A549 (cell line): ENCODE measurements around the gene IL1RL2. TPM values are rescaled to one million over a fixed set of nuclear protein-coding genes. Genes with fewer than 3 reads are reported as not detected.

Experiments used
- ATAC-seq, 2 experiments: fragments of 200-7000 bp in 1 of 2; fragments of >200 bp in 1 of 2; cut with Nextera tagmentation in 1 of 2; cut with Tn5 transposase in 1 of 2; 3 replicates each; pipeline versions ENCODE4 v1.8.0 to v1.9.1; 2018 to 2020; ENCODE audit warnings: mild to moderate bottlenecking in 1 of 2, moderate library complexity in 1 of 2
- CTCF ChIA-PET: fragments of 300-600 bp; sonication (Branson Sonifier 250); formaldehyde crosslinking; extraction: SDS; loops from one replicate; lab custom pipeline; 2021; ENCODE audit warnings: antibody characterized with exemption, inconsistent platforms; lab: Yijun Ruan, JAX
- POLR2A ChIA-PET: fragments of 350-600 bp; formaldehyde crosslinking; extraction: SDS; loops from one replicate; lab custom pipeline; 2021; ENCODE audit warnings: antibody characterized with exemption, inconsistent platforms; lab: Yijun Ruan, JAX
- DNase-seq, 2 experiments: peaks; one replicate each; pipeline versions ENCODE4 v3.0.0 to v3.0.0-alpha.2; 2011 to 2016; ENCODE audit warnings: low read depth in 1 of 2, low spot score in 1 of 2
- FAIRE-seq: peaks from 2 replicates; lab custom pipeline; 2011; peaks lifted over from hg19 to GRCh38; lab: Jason Lieb, UNC
- H3K27ac ChIP-seq, 2 experiments: fragments of >200 bp; sonication (Bioruptor Twin); formaldehyde crosslinking; 3 replicates each; pipeline ENCODE4 v1.5.1; 2016 to 2017
- H3K4me1 ChIP-seq: fragments of >200 bp; sonication (Bioruptor Twin); formaldehyde crosslinking; 3 replicates; pipeline ENCODE4 v1.6.1; 2016
- H3K4me2 ChIP-seq: fragments of >200 bp; sonication (Bioruptor Twin); formaldehyde crosslinking; 3 replicates; pipeline ENCODE4 v1.6.1; 2016
- H3K4me3 ChIP-seq: fragments of >200 bp; sonication (Bioruptor Twin); formaldehyde crosslinking; 3 replicates; pipeline ENCODE4 v1.5.1; 2016
- H3K9me3 ChIP-seq: fragments of >200 bp; sonication (Bioruptor Twin); formaldehyde crosslinking; 3 replicates; pipeline ENCODE4 v1.6.1; 2016
- CEBPB ChIP-seq, 2 experiments: fragments of >200 bp in 1 of 2; sonication (Bioruptor Twin) in 1 of 2; formaldehyde crosslinking in 1 of 2; IDR thresholded peaks; 2 replicates each; pipeline ENCODE4 v1.6.1; 2012 to 2016
- EHF ChIP-seq: fragments of 250-450 bp; sonication (Bioruptor Pico); IDR thresholded peaks from 2 replicates; pipeline ENCODE4 v1.5.0; 2020; ENCODE audit warnings: mild to moderate bottlenecking
- EHMT2 ChIP-seq: fragments of 200-600 bp; sonication (generic); IDR thresholded peaks from 2 replicates; pipeline ENCODE4 v1.6.1; 2016; ENCODE audit warnings: antibody characterized with exemption, low read depth, mild to moderate bottlenecking, moderate library complexity
- EP300 ChIP-seq, 2 experiments: fragments of >200 bp; sonication (Bioruptor Twin); formaldehyde crosslinking; IDR thresholded peaks; 2 replicates in 1 of 2; 3 replicates in 1 of 2; pipeline ENCODE4 v1.6.1; 2016 to 2017
- FOSB ChIP-seq: fragments of 250-450 bp; sonication (Bioruptor Pico); IDR thresholded peaks from 2 replicates; pipeline ENCODE4 v1.5.0; 2020; ENCODE audit warnings: mild to moderate bottlenecking, moderate library complexity
- HDAC2 ChIP-seq: fragments of 200-600 bp; sonication (generic); IDR thresholded peaks from 2 replicates; pipeline ENCODE4 v1.6.1; 2016
- HES2 ChIP-seq: fragments of >200 bp; sonication (Bioruptor Twin); formaldehyde crosslinking; IDR thresholded peaks from 2 replicates; pipeline ENCODE4 v1.6.1; 2016
- HEYL ChIP-seq: fragments of 250-450 bp; sonication (Bioruptor Pico); IDR thresholded peaks from 2 replicates; pipeline ENCODE4 v1.8.0; 2021; ENCODE audit warnings: mild to moderate bottlenecking, moderate library complexity
- HOXB13 ChIP-seq: fragments of 250-450 bp; sonication (Bioruptor Pico); IDR thresholded peaks from 2 replicates; pipeline ENCODE4 v1.5.0; 2020; ENCODE audit warnings: low read depth, mild to moderate bottlenecking, moderate library complexity
- HOXB5 ChIP-seq: fragments of 250-450 bp; sonication (Bioruptor Pico); IDR thresholded peaks from 2 replicates; pipeline ENCODE4 v1.5.0; 2020; ENCODE audit warnings: mild to moderate bottlenecking, moderate library complexity
- JUNB ChIP-seq: fragments of >200 bp; sonication (Bioruptor Twin); formaldehyde crosslinking; IDR thresholded peaks from 2 replicates; pipeline ENCODE4 v1.6.1; 2016
- MAZ ChIP-seq: fragments of 150-350 bp; IDR thresholded peaks from 2 replicates; pipeline ENCODE4 v1.6.1; 2014; ENCODE audit warnings: antibody characterized with exemption, low read depth, low read length, borderline replicate concordance
- NFE2L2 ChIP-seq: fragments of 150-350 bp; conservative IDR thresholded peaks from 2 replicates; pipeline ENCODE4 v1.6.1; 2014; ENCODE audit warnings: low read length
- PHF8 ChIP-seq: fragments of 200-600 bp; sonication (generic); IDR thresholded peaks from 2 replicates; pipeline ENCODE4 v1.6.1; 2016; ENCODE audit warnings: low read depth, mild to moderate bottlenecking, antibody characterized with exemption, moderate library complexity, borderline replicate concordance
- RAD21 ChIP-seq, 2 experiments: fragments of >200 bp in 1 of 2; sonication (Bioruptor Twin) in 1 of 2; formaldehyde crosslinking in 1 of 2; IDR thresholded peaks in 1 of 2; conservative IDR thresholded peaks in 1 of 2; 2 replicates in 1 of 2; 3 replicates in 1 of 2; pipeline ENCODE4 v1.6.1; 2012 to 2018; ENCODE audit warnings: inconsistent platforms in 1 of 2
- SMC3 ChIP-seq: fragments of >200 bp; sonication (Bioruptor Twin); formaldehyde crosslinking; IDR thresholded peaks from 3 replicates; pipeline ENCODE4 v1.6.1; 2018; ENCODE audit warnings: inconsistent platforms
- SREBF2 ChIP-seq: fragments of 450-650 bp; IDR thresholded peaks from 2 replicates; pipeline ENCODE4 v1.6.1; 2014; ENCODE audit warnings: mild to moderate bottlenecking, moderate library complexity
- TFCP2L1 ChIP-seq: fragments of 250-450 bp; sonication (Bioruptor Pico); IDR thresholded peaks from 2 replicates; pipeline ENCODE4 v1.5.0; 2021; ENCODE audit warnings: mild to moderate bottlenecking
- TP53 ChIP-seq: fragments of 250-450 bp; sonication (Bioruptor Pico); IDR thresholded peaks from 2 replicates; pipeline ENCODE4 v1.5.0; 2021; ENCODE audit warnings: mild to moderate bottlenecking, moderate library complexity
- ZFP36 ChIP-seq: fragments of 450-650 bp; IDR thresholded peaks from 2 replicates; pipeline ENCODE4 v1.6.1; 2014; ENCODE audit warnings: borderline replicate concordance; ENCODE audit not compliant: partially characterized antibody
- ZNF302 ChIP-seq: fragments of 250-450 bp; sonication (Bioruptor Pico); IDR thresholded peaks from 2 replicates; pipeline ENCODE4 v1.9.0; 2021; ENCODE audit warnings: inconsistent platforms, mild to moderate bottlenecking, moderate library complexity
- WGBS: methylation state at CpG from one replicate; pipeline ENCODE4 v1.1.6; 2017; ENCODE audit errors: missing lambda C conversion rate; 5-methylcytosine and 5-hydroxymethylcytosine counted together
- polyA plus RNA-seq, 4 experiments: library from polyadenylated mRNA; depleted of rRNA in 3 of 4; stranded (reverse); fragments of >200 nt; fragmentation: RNase III in 1 of 4; extraction: RNeasy Plus Mini Kit Qiagen cat#74134 plus additional on column Dnase treatment in 1 of 4; gene quantifications; 2 replicates in 3 of 4; 3 replicates in 1 of 4; pipeline ENCODE4 v1.2.3, GENCODE V29; 2011 to 2017
- TF ChIP-seq, protein P1 (sequence below): IDR thresholded peaks from 2 replicates; pipeline ENCODE4 v1.6.1; 2012; ENCODE audit warnings: low read depth, borderline replicate concordance
- TF ChIP-seq, protein P2 (sequence below): fragments of 250-450 bp; sonication (Bioruptor Pico); IDR thresholded peaks from 2 replicates; pipeline ENCODE4 v1.5.0; 2021; ENCODE audit warnings: mild to moderate bottlenecking, moderate library complexity, borderline replicate concordance
- TF ChIP-seq, protein P3 (sequence below): IDR thresholded peaks from 2 replicates; pipeline ENCODE4 v1.6.1; 2012

IL1RL2 gene
- polyA plus RNA-seq, 2 of the 4 experiments (the other 2 are of a cell fraction) = 0.05 TPM; not detected in 1

GRCh38 chr2:102235491-102235890, 48.7 kb downstream of the IL1RL2 start:
- H3K4me1 ChIP-seq = peaks cover 15% of the 10 kb centered on the region
- H3K27ac ChIP-seq = peak overlapping the region in 1 of 2 experiments; percentile 48; a peak in 1 of 6 replicates
- no peaks in the 10 kb centered on the region for H3K9me3 ChIP-seq
- no peak overlapping the region for H3K4me2 ChIP-seq
- no peak overlapping the region for H3K4me3 ChIP-seq
- WGBS = 91% methylated on average over 4 of the region's 5 CpGs
- CTCF ChIA-PET = interaction anchor here (0.6 to 3.2 kb wide), 7 partner anchors 18 to 351 kb away, joined by 3 to 9 read pairs (median 4); no protein-coding TSS in a partner anchor
- TF ChIP-seq RAD21 (conservative IDR thresholded peaks at IDR 0.05 in 1 of 2, IDR thresholded peaks at IDR 0.05 in 1 of 2) (peak in 1 of 2 experiments; percentile 53; a peak in 2 of 5 replicates), SMC3 (no peak)
- TF ChIP-seq, all 56 proteins: peak for 1
- POLR2A ChIA-PET = no interaction called here
- peak; percentile 60 to 84; a peak in 4 of 6 replicates for ATAC-seq
- DNase-seq = peak in 1 of 2 experiments; percentile 42
- no peak for FAIRE-seq

- Histone ChIP-seq H3K4me3 (no peak overlapping the region), H3K9me3 (no peaks in the 10 kb centered on the region), H3K4me1 (peaks cover 17% of the 10 kb centered on the region), H3K4me2 (no peak overlapping the region), H3K27ac (peak overlapping the region in 1 of 2 experiments; percentile 48; a peak in 1 of 6 replicates)
- FAIRE-seq (no peak), DNase-seq (no peak), ATAC-seq (no peak)
- 72% methylated on average over 5 of the region's 5 CpGs for WGBS
- CTCF ChIA-PET = interaction anchor here (0.7 to 2.0 kb wide), 4 partner anchors 20 to 230 kb away, joined by 3 to 6 read pairs (median 4); no protein-coding TSS in a partner anchor
- no peak for TF ChIP-seq HEYL
- no peak for TF ChIP-seq EHF
- TF ChIP-seq CEBPB (IDR thresholded peaks at IDR 0.05) = no peak
- TF ChIP-seq ZNF302 = no peak
- POLR2A ChIA-PET = no interaction called here
Measured at GRCh38 chr2:102236132-102236531, 49.3 kb downstream of the IL1RL2 start.

GRCh38 chr2:102237176-102237575, 50.4 kb downstream of the IL1RL2 start:
- no peaks in the 10 kb centered on the region for H3K9me3 ChIP-seq
- ATAC-seq = no peak
- POLR2A ChIA-PET = no interaction called here
- peaks cover 17% of the 10 kb centered on the region for H3K4me1 ChIP-seq
- no peak overlapping the region for H3K4me3 ChIP-seq
- TF ChIP-seq, protein P1, sequence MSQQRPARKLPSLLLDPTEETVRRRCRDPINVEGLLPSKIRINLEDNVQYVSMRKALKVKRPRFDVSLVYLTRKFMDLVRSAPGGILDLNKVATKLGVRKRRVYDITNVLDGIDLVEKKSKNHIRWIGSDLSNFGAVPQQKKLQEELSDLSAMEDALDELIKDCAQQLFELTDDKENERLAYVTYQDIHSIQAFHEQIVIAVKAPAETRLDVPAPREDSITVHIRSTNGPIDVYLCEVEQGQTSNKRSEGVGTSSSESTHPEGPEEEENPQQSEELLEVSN = no peak
- TF ChIP-seq JUNB (no peak), HOXB13 (CRISPR knock-in tag) (no peak), HDAC2 (no peak), TP53 (CRISPR knock-in tag) (no peak), PHF8 (no peak), EHMT2 (no peak), HES2 (no peak), EHF (no peak), ZFP36 (no peak), SREBF2 (no peak), EP300 (IDR thresholded peaks at IDR 0.05) (no peak), MAZ (no peak), NFE2L2 (no peak), FOSB (no peak), HOXB5 (CRISPR knock-in tag) (no peak), TFCP2L1 (CRISPR knock-in tag) (no peak)
- TF ChIP-seq, protein P2, sequence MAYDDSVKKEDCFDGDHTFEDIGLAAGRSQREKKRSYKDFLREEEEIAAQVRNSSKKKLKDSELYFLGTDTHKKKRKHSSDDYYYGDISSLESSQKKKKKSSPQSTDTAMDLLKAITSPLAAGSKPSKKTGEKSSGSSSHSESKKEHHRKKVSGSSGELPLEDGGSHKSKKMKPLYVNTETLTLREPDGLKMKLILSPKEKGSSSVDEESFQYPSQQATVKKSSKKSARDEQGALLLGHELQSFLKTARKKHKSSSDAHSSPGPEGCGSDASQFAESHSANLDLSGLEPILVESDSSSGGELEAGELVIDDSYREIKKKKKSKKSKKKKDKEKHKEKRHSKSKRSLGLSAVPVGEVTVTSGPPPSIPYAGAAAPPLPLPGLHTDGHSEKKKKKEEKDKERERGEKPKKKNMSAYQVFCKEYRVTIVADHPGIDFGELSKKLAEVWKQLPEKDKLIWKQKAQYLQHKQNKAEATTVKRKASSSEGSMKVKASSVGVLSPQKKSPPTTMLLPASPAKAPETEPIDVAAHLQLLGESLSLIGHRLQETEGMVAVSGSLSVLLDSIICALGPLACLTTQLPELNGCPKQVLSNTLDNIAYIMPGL (CRISPR knock-in tag) = no peak
- TF ChIP-seq, protein P3, sequence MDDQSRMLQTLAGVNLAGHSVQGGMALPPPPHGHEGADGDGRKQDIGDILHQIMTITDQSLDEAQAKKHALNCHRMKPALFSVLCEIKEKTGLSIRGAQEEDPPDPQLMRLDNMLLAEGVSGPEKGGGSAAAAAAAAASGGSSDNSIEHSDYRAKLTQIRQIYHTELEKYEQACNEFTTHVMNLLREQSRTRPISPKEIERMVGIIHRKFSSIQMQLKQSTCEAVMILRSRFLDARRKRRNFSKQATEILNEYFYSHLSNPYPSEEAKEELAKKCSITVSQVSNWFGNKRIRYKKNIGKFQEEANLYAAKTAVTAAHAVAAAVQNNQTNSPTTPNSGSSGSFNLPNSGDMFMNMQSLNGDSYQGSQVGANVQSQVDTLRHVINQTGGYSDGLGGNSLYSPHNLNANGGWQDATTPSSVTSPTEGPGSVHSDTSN = no peak
- TF ChIP-seq, all 56 proteins: peak for 0
- Histone ChIP-seq H3K4me2 (no peak overlapping the region), H3K27ac (peak overlapping the region in 1 of 2 experiments; percentile 76; a peak in 2 of 6 replicates)
- WGBS = 90% methylated on average over 11 of the region's 11 CpGs
- FAIRE-seq (no peak), DNase-seq (no peak)
- CTCF ChIA-PET = interaction anchor here (0.7 to 7.7 kb wide), 3 partner anchors 136 to 231 kb away, joined by 3 to 137 read pairs (median 6); no protein-coding TSS in a partner anchor
